H9 (cell line): Measurements from ENCODE around the gene KRTAP12-1. TPM values are rescaled to one million over a fixed set of nuclear protein-coding genes. Genes with fewer than 3 reads are reported as not detected.
"Not testable (repeated sequence)": the region's sequence is repeated elsewhere in the genome, so short reads cannot be mapped to it uniquely, and the experiment has no call there.

Experiments used
- DNase-seq: peaks from one replicate; pipeline ENCODE4 v3.0.0-alpha.2; 2017
- H2AFZ ChIP-seq: one replicate; pipeline ENCODE4 v1.6.1; 2013; ENCODE audit warnings: mild to moderate bottlenecking, low read length, control low read depth, moderate library complexity
- H2AK5ac ChIP-seq: 2 replicates; pipeline ENCODE4 v1.6.1; 2013; ENCODE audit warnings: low read length, control low read depth, mixed read lengths; ENCODE audit not compliant: insufficient read length
- H2BK120ac ChIP-seq: one replicate; pipeline ENCODE4 v1.6.1; 2013; ENCODE audit warnings: low read depth, mild to moderate bottlenecking, low read length, control low read depth, inconsistent platforms; ENCODE audit not compliant: poor library complexity, severe bottlenecking
- H2BK12ac ChIP-seq: 2 replicates; pipeline ENCODE4 v1.6.1; 2013; ENCODE audit warnings: low read length, control low read depth, mixed read lengths, low read depth; ENCODE audit not compliant: insufficient read length
- H2BK15ac ChIP-seq: 2 replicates; pipeline ENCODE4 v1.6.1; 2013; ENCODE audit warnings: low read depth, low read length, control low read depth
- H2BK20ac ChIP-seq: one replicate; pipeline ENCODE4 v1.6.1; 2013; ENCODE audit warnings: low read depth, mild to moderate bottlenecking, low read length, control low read depth, inconsistent platforms; ENCODE audit not compliant: poor library complexity, severe bottlenecking
- H2BK5ac ChIP-seq: 2 replicates; pipeline ENCODE4 v1.6.1; 2013; ENCODE audit warnings: low read length, control low read depth, mixed read lengths; ENCODE audit not compliant: insufficient read length
- H3K14ac ChIP-seq: 2 replicates; pipeline ENCODE4 v1.6.1; 2013; ENCODE audit warnings: low read length, control low read depth; ENCODE audit not compliant: insufficient read depth
- H3K18ac ChIP-seq: 2 replicates; pipeline ENCODE4 v1.6.1; 2013; ENCODE audit warnings: low read depth, mild to moderate bottlenecking, mixed read lengths, low read length, control low read depth; ENCODE audit not compliant: insufficient read length
- H3K23ac ChIP-seq: 2 replicates; pipeline ENCODE4 v1.6.1; 2013; ENCODE audit warnings: low read length, control low read depth, mixed read lengths, low read depth; ENCODE audit not compliant: insufficient read length
- H3K23me2 ChIP-seq: 2 replicates; pipeline ENCODE4 v1.6.1; 2013; ENCODE audit warnings: low read depth, mild to moderate bottlenecking, mixed read lengths, low read length, control low read depth; ENCODE audit not compliant: insufficient read length, poor library complexity, severe bottlenecking
- H3K27ac ChIP-seq: 2 replicates; pipeline ENCODE4 v1.5.1; 2013; ENCODE audit warnings: low read length, control low read depth, mixed read lengths, low read depth; ENCODE audit not compliant: insufficient read length
- H3K27me3 ChIP-seq: 2 replicates; pipeline ENCODE4 v1.6.1; 2013; ENCODE audit warnings: low read length, control low read depth, inconsistent platforms; ENCODE audit not compliant: insufficient read depth
- H3K4ac ChIP-seq: 2 replicates; pipeline ENCODE4 v1.6.1; 2013; ENCODE audit warnings: low read depth, mild to moderate bottlenecking, control low read depth, inconsistent platforms, low read length, moderate library complexity
- H3K4me1 ChIP-seq: 2 replicates; pipeline ENCODE4 v1.6.1; 2013; ENCODE audit warnings: low read length, control low read depth, inconsistent platforms; ENCODE audit not compliant: insufficient read depth
- H3K4me2 ChIP-seq: 2 replicates; pipeline ENCODE4 v1.6.1; 2013; ENCODE audit warnings: low read length, control low read depth, mixed read lengths; ENCODE audit not compliant: insufficient read length, insufficient read depth
- H3K56ac ChIP-seq: 2 replicates; pipeline ENCODE4 v1.6.1; 2013; ENCODE audit warnings: low read depth, mild to moderate bottlenecking, mixed read lengths, low read length, control low read depth; ENCODE audit not compliant: insufficient read length
- H3K79me1 ChIP-seq: 2 replicates; pipeline ENCODE4 v1.6.1; 2013; ENCODE audit warnings: low read depth, mild to moderate bottlenecking, moderate library complexity, low read length, control low read depth, inconsistent platforms; ENCODE audit not compliant: insufficient read depth, poor library complexity, severe bottlenecking
- H3K79me2 ChIP-seq: 2 replicates; pipeline ENCODE4 v1.6.1; 2013; ENCODE audit warnings: low read length, control low read depth, inconsistent platforms; ENCODE audit not compliant: insufficient read depth
- H3K9ac ChIP-seq: 2 replicates; pipeline ENCODE4 v1.6.1; 2013; ENCODE audit warnings: low read length, control low read depth, mixed read lengths; ENCODE audit not compliant: insufficient read length; ENCODE audit errors: extremely low read depth
- H3K9me3 ChIP-seq: one replicate; pipeline ENCODE4 v1.6.1; 2013; ENCODE audit warnings: low read depth, low read length, inconsistent platforms; ENCODE audit not compliant: control insufficient read depth
- H3T11ph ChIP-seq: one replicate; pipeline ENCODE4 v1.6.1; 2013; ENCODE audit warnings: mild to moderate bottlenecking, low read length, control low read depth, inconsistent platforms
- H4K20me1 ChIP-seq: one replicate; pipeline ENCODE4 v1.6.1; 2013; ENCODE audit not compliant: control insufficient read depth, insufficient read length, insufficient read depth
- H4K5ac ChIP-seq: 2 replicates; pipeline ENCODE4 v1.6.1; 2013; ENCODE audit warnings: low read depth, mild to moderate bottlenecking, mixed read lengths, low read length, control low read depth; ENCODE audit not compliant: insufficient read length
- H4K8ac ChIP-seq: replicated peaks from 2 replicates; pipeline ENCODE4 v1.6.1; 2013; ENCODE audit warnings: low read length, control low read depth, mixed read lengths, low read depth; ENCODE audit not compliant: insufficient read length
- H4K91ac ChIP-seq: 2 replicates; pipeline ENCODE4 v1.6.1; 2013; ENCODE audit warnings: low read depth, mild to moderate bottlenecking, moderate library complexity, mixed read lengths, low read length, control low read depth; ENCODE audit not compliant: insufficient read length
- H3K27ac Mint-ChIP-seq, 3 experiments: 2 replicates in 2 of 3; 3 replicates in 1 of 3; pipeline ENCODE4 v1.8.0; 2020 to 2021; ENCODE audit warnings: mixed read lengths in 3 of 3, mild to moderate bottlenecking in 1 of 3, moderate library complexity in 1 of 3
- H3K27me3 Mint-ChIP-seq: 2 replicates; pipeline ENCODE4 v1.8.0; 2021; ENCODE audit warnings: low read depth, mild to moderate bottlenecking, moderate library complexity, mixed read lengths
- H3K36me3 Mint-ChIP-seq, 3 experiments: 2 replicates in 2 of 3; 3 replicates in 1 of 3; pipeline ENCODE4 v1.8.0; 2020 to 2021; ENCODE audit warnings: low read depth in 3 of 3, mixed read lengths in 3 of 3; ENCODE audit not compliant: insufficient read depth in 1 of 3
- H3K4me1 Mint-ChIP-seq, 2 experiments: 2 replicates each; pipeline ENCODE4 v1.8.0; 2020; ENCODE audit warnings: mixed read lengths in 2 of 2
- H3K4me3 Mint-ChIP-seq, 2 experiments: 2 replicates in 1 of 2; 3 replicates in 1 of 2; pipeline ENCODE4 v1.8.0; 2020 to 2021; ENCODE audit warnings: mild to moderate bottlenecking in 2 of 2, mixed read lengths in 2 of 2, moderate library complexity in 1 of 2
- H3K9me3 Mint-ChIP-seq, 2 experiments: 2 replicates in 1 of 2; 3 replicates in 1 of 2; pipeline ENCODE4 v1.8.0; 2020; ENCODE audit warnings: mild to moderate bottlenecking in 2 of 2, mixed read lengths in 2 of 2, moderate library complexity in 1 of 2
- WGBS: extraction: QIAGEN DNeasy Blood & Tissue Kit; methylation state at CpG from one replicate; pipeline ENCODE4 v1.1.7; 2013; ENCODE audit warnings: missing lambda C conversion rate, low lambda C conversion rate, mixed read lengths; ENCODE audit not compliant: insufficient read length; ENCODE audit errors: extremely low coverage; 5-methylcytosine and 5-hydroxymethylcytosine counted together
- total RNA-seq: library from RNA; stranded (reverse); gene quantifications from 2 replicates; pipeline ENCODE4 v1.2.1, GENCODE V29; 2021
- TF ChIP-seq, protein P1 (sequence below): fragments of 200-600 bp; sonication (generic); conservative IDR thresholded peaks from 3 replicates; pipeline ENCODE4 v1.8.0; 2021; ENCODE audit warnings: antibody characterized with exemption, mild to moderate bottlenecking

KRTAP12-1 gene
- total RNA-seq, 1 experiment from 2014 or later, result not detected

DNA sequence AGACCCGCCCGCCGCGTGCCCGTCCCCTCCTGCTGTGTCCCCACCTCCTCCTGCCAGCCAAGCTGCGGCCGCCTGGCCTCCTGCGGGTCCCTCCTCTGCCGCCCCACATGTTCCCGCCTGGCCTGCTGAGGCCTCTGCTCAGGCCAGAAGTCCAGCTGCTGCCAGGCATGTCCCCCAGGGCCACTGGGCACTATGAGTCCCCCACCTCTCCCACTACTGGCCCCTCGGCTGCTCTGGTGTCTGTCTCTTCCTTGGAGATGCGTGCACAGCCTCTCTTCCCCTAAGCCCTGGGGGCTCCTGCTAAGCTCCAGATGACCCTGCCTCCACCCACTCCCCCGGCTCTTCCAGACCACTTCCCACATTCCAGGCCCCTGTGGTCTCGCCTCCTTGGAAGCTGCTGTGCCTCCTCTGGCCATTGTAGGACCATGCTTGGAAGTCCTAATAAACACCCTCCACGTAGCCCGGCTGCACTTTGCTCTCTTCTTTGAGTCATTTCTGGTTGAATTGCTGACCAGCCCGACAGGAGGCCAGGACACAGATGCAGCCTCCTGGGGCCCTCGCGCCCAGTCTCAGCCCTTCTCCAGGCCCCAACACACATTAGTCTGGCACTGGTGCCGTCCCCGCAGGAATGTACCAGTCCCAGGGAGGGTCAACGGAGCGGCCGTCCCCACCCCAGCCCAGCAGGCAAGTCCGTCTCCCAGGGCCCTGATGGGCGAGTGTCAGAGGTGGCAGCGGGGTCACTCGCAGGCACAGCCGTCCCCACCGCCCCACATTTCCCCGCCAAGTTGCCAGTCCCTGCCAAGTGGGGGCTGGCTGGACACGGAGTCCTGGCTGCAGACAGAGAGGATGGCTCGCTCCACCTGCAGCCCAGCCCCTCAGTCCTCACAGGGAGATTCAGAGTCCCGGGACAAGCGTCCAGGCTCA lies 16.1 kb upstream of the KRTAP12-1 start:
- Histone ChIP-seq H3K4me2 (no peak overlapping the region), H3K79me1 (no peaks in the 10 kb centered on the region), H3K23me2 (no peaks in the 10 kb centered on the region), H2AK5ac (no peak overlapping the region), H4K5ac (no peak overlapping the region), H4K20me1 (no peaks in the 10 kb centered on the region), H3K18ac (no peak overlapping the region), H4K8ac (no peak overlapping the region), H3K27me3 (no peaks in the 10 kb centered on the region; the same call in 1 of the 2 replicates), H3K14ac (peak overlapping the region; percentile 8), H2BK5ac (no peak overlapping the region), H3K23ac (no peak overlapping the region), H2AFZ (no peak overlapping the region), H3K4me1 (peaks cover 8% of the 10 kb centered on the region; the same call in 1 of the 2 replicates), H2BK120ac (no peak overlapping the region), H2BK12ac (no peak overlapping the region), H4K91ac (no peak overlapping the region), H3T11ph (no peak overlapping the region), H3K9ac (no peak overlapping the region), H3K56ac (no peak overlapping the region), H2BK15ac (no peak overlapping the region), H3K27ac (no peak overlapping the region), H3K4ac (no peak overlapping the region), H3K9me3 (no peaks in the 10 kb centered on the region), H2BK20ac (no peak overlapping the region), H3K79me2 (no peaks in the 10 kb centered on the region)
- WGBS, result no CpG with 5 or more reads among the region's 35 CpGs
- DNase-seq, result peak; percentile 57
- TF ChIP-seq, protein P1, sequence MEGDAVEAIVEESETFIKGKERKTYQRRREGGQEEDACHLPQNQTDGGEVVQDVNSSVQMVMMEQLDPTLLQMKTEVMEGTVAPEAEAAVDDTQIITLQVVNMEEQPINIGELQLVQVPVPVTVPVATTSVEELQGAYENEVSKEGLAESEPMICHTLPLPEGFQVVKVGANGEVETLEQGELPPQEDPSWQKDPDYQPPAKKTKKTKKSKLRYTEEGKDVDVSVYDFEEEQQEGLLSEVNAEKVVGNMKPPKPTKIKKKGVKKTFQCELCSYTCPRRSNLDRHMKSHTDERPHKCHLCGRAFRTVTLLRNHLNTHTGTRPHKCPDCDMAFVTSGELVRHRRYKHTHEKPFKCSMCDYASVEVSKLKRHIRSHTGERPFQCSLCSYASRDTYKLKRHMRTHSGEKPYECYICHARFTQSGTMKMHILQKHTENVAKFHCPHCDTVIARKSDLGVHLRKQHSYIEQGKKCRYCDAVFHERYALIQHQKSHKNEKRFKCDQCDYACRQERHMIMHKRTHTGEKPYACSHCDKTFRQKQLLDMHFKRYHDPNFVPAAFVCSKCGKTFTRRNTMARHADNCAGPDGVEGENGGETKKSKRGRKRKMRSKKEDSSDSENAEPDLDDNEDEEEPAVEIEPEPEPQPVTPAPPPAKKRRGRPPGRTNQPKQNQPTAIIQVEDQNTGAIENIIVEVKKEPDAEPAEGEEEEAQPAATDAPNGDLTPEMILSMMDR, result no peak
- peaks cover 6 to 9% of the 10 kb centered on the region in 2 experiments; a peak in 4 of 5 replicates for H3K9me3 Mint-ChIP-seq
- H3K4me1 Mint-ChIP-seq, result peaks cover 66 to 71% of the 10 kb centered on the region in 2 experiments
- H3K27ac Mint-ChIP-seq, result peak overlapping the region in 2 of 3 experiments; percentile 66 to 81; a peak in 3 of 7 replicates
- H3K4me3 Mint-ChIP-seq, result no peak overlapping the region
- H3K36me3 Mint-ChIP-seq, result peaks cover 3 to 10% (median 7%) of the 10 kb centered on the region in 3 experiments; a peak in 5 of 7 replicates
- H3K27me3 Mint-ChIP-seq, result peaks cover 14% of the 10 kb centered on the region

DNA sequence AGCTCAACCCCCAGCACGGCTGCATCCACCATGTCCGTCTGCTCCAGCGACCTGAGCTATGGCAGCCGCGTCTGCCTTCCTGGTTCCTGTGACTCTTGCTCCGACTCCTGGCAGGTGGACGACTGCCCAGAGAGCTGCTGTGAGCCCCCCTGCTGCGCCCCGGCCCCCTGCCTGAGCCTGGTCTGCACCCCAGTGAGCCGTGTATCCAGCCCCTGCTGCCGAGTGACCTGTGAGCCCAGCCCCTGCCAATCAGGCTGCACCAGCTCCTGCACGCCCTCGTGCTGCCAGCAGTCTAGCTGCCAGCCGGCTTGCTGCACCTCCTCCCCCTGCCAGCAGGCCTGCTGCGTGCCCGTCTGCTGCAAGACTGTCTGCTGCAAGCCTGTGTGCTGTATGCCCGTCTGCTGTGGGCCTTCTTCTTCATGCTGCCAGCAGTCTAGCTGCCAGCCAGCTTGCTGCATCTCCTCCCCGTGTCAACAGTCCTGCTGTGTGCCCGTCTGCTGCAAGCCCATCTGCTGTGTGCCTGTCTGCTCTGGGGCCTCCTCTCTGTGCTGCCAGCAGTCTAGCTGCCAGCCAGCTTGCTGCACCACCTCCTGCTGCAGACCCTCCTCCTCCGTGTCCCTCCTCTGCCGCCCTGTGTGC lies 15.3 kb upstream of the KRTAP12-1 start, which contains the start of gene KRTAP10-12:
Gene KRTAP10-12 (plus strand): TSS at position 1 of the 639 bp plus-strand sequence. CDS start 30 bp downstream, at position 31.
- H4K5ac ChIP-seq, H2BK5ac ChIP-seq, H3K56ac ChIP-seq, H3K79me1 ChIP-seq, H3K14ac ChIP-seq, H2BK120ac ChIP-seq, H3K79me2 ChIP-seq, H3K4ac ChIP-seq, H3K23ac ChIP-seq, H2AFZ ChIP-seq, H3K18ac ChIP-seq, H3K27ac ChIP-seq, H3K9me3 ChIP-seq, H4K20me1 ChIP-seq, H3K23me2 ChIP-seq, DNase-seq, H3K27me3 Mint-ChIP-seq, H3K9ac ChIP-seq, H2BK12ac ChIP-seq, H3K4me3 Mint-ChIP-seq, H4K8ac ChIP-seq, H3T11ph ChIP-seq, H2BK20ac ChIP-seq, H4K91ac ChIP-seq, H3K4me1 ChIP-seq, H2AK5ac ChIP-seq, H3K27me3 ChIP-seq, H2BK15ac ChIP-seq: not testable (repeated sequence)
- Mint-ChIP-seq H3K4me1 (peaks cover 58 to 63% of the 10 kb centered on the region in 2 experiments), H3K36me3 (peaks cover 7 to 18% (median 7%) of the 10 kb centered on the region in 3 experiments; a peak in 6 of 7 replicates), H3K9me3 (peaks cover 14 to 17% of the 10 kb centered on the region in 2 experiments), H3K27ac (peak within 1 kb of the TSS in 2 of 3 experiments; percentile 50 to 70; a peak in 3 of 7 replicates)
- no CpG with 5 or more reads among the region's 21 CpGs for WGBS
- H3K4me2 ChIP-seq, result peak within 1 kb of the TSS; percentile 20
